WERI-Rb-1 (cell line): ENCODE results near the gene ZDHHC11.
"Not testable (repeated sequence)": the region's sequence is repeated elsewhere in the genome, so short reads cannot be mapped to it uniquely, and the experiment has no call there.

Source experiments
- DNase-seq: peaks from one replicate; pipeline ENCODE4 v3.0.0-alpha.2; 2020
- H3K27ac ChIP-seq: fragments of 250-450 bp; sonication (Bioruptor Pico); 2 replicates; pipeline ENCODE4 v1.5.1; 2020; ENCODE audit warnings: mild to moderate bottlenecking, moderate library complexity
- H3K27me3 ChIP-seq: fragments of 250-450 bp; sonication (Bioruptor Pico); 2 replicates; pipeline ENCODE4 v1.5.1; 2021; ENCODE audit warnings: mild to moderate bottlenecking, low read depth, moderate library complexity; ENCODE audit not compliant: insufficient read depth, severe bottlenecking
- H3K36me3 ChIP-seq: fragments of 250-450 bp; sonication (Bioruptor Pico); 2 replicates; pipeline ENCODE4 v1.5.1; 2020; ENCODE audit warnings: mild to moderate bottlenecking, moderate library complexity
- H3K4me3 ChIP-seq: 2 replicates; pipeline ENCODE4 v1.5.1; 2011; ENCODE audit warnings: low read depth, mild to moderate bottlenecking, control low read depth, low read length
- H3K9me3 ChIP-seq: fragments of 250-450 bp; sonication (Bioruptor Pico); 2 replicates; pipeline ENCODE4 v1.5.1; 2021; ENCODE audit warnings: mild to moderate bottlenecking, moderate library complexity; ENCODE audit not compliant: severe bottlenecking
- TF ChIP-seq, protein P1 (sequence below): IDR thresholded peaks from 2 replicates; pipeline ENCODE4 v1.5.1; 2011; ENCODE audit warnings: low read depth, mild to moderate bottlenecking, control low read depth, inconsistent platforms, low read length

ZDHHC11 gene

DNA sequence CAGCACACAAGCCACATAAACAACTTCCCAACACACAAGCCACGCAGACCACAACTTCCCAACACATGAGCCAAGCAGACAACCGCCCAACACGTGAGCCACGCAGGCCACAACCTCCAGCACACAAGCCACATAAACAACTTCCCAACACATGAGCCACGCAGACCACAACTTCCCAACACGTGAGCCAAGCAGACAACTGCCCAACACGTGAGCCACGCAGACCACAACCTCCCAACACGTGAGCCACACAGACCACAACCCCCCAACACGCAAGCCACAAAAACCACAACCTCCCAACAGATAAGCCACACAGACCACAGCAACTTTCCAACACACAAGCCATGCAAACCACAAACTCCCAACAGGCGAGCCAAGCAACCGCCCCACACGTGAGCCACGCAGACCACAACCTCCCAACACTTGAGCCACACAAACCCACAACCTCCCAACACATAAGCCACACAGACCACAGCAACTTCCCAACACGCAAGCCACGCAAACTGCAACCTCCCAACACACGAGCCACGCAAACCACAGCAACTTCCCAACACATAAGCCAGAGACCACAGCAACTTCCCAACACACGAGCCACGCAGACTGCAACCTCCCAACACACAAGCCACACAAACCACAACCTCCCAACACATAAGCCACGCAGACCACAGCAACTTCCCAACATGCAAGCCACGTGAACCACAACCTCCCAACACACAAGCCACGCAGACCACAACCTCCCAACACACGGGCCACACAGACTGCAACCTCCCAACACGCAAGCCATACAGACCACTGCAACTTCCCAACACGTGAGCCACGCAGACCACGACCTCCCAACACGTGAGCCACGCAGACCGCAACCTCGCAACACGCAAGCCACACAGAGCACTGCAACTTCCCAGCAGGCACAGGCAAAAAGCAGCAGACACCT is 31.7 kb upstream of the ZDHHC11 start:
- TF ChIP-seq, protein P1, sequence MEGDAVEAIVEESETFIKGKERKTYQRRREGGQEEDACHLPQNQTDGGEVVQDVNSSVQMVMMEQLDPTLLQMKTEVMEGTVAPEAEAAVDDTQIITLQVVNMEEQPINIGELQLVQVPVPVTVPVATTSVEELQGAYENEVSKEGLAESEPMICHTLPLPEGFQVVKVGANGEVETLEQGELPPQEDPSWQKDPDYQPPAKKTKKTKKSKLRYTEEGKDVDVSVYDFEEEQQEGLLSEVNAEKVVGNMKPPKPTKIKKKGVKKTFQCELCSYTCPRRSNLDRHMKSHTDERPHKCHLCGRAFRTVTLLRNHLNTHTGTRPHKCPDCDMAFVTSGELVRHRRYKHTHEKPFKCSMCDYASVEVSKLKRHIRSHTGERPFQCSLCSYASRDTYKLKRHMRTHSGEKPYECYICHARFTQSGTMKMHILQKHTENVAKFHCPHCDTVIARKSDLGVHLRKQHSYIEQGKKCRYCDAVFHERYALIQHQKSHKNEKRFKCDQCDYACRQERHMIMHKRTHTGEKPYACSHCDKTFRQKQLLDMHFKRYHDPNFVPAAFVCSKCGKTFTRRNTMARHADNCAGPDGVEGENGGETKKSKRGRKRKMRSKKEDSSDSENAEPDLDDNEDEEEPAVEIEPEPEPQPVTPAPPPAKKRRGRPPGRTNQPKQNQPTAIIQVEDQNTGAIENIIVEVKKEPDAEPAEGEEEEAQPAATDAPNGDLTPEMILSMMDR = no peak
- Histone ChIP-seq H3K27me3 (no peaks in the 10 kb centered on the region), H3K27ac (no peak overlapping the region), H3K36me3 (peaks cover 80% of the 10 kb centered on the region), H3K9me3 (no peaks in the 10 kb centered on the region), H3K4me3 (no peak overlapping the region)
- DNase-seq = no peak

DNA sequence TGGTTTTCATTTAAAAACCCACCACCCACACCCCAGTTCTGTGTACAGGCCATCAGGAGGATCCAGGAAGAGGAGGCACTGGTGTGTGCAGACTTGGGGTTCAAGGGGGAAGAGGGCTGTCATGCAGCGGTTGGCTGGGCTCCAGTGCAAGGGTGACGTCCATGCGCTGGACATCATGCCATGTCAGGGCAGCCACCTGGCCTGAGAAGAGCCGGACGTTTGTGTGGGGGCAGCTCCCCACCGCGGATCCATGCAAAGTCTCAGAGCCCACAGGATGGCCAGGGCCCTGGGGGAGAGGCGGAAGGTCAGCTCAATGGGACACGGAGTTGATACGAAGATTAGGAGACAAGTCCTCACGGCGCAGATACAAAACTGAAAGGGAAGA is 30.8 kb upstream of the ZDHHC11 start:
- DNase-seq = no peak
- no peaks in the 10 kb centered on the region for H3K27me3 ChIP-seq
- H3K9me3 ChIP-seq = no peaks in the 10 kb centered on the region
- H3K27ac ChIP-seq = no peak overlapping the region
- TF ChIP-seq, protein P1 = no peak
- H3K36me3 ChIP-seq = peaks cover 80% of the 10 kb centered on the region
- no peak overlapping the region for H3K4me3 ChIP-seq

DNA sequence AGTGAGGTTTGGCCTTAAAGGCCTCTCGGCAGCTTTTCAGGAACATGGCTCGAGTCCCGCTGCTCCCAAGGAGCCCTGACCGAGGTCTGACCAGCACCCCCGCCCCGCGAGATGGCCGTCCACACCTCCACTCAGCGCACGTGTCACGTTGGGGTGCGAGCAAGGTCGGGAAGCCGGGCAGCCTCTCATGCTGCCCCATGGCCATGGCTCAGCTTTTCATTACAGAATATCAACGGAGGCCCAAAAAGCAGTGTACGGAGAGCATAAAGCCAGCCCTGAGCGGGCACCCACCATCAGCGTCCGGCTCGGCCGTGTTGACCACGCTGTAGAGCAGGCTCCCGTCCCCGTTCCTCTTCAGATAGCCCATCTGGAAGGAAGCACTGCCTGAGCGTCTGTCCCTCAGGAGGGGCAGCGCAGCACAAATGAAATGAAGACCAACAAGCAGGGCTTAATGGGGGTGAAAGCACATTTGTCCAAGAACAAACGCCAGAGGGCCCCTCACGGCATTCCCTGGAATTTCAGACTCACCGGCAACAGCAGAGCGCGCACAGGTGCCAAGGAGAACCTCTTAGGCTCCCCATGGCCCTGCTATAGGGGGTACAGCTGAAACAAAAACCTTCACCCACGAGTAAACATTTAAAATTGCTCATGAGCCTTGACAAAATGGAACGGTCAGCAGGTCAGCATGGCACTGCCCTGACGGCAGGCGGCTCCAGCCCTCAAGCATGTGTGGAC is 30.2 kb upstream of the ZDHHC11 start:
- TF ChIP-seq, protein P1 = no peak
- Histone ChIP-seq H3K4me3 (no peak overlapping the region), H3K36me3 (peaks cover 80% of the 10 kb centered on the region), H3K9me3 (no peaks in the 10 kb centered on the region), H3K27ac (no peak overlapping the region), H3K27me3 (no peaks in the 10 kb centered on the region)
- DNase-seq = no peak

DNA sequence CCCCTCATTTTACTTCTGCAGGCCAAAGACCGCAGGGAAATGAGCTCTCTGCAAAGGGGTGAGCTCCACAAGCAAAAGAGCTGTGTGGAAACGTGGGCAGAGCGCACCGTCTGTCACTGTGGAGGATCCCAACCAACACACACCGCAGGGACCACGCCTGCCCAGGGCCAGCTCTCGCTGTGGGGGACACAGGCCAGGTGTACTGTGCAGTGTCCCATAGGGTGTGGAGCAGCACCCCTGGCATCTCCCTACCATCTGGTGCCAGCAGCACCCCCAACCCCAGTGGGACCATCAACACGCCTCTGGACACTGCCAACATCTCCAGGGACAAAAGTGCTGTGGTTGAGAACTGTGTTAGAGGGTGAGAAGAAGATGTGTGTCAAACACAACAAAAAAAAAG is 27.9 kb upstream of the ZDHHC11 start:
- not testable (repeated sequence) for H3K4me3 ChIP-seq, H3K27me3 ChIP-seq, DNase-seq, H3K9me3 ChIP-seq, H3K27ac ChIP-seq
- peaks cover 80% of the 10 kb centered on the region for H3K36me3 ChIP-seq

DNA sequence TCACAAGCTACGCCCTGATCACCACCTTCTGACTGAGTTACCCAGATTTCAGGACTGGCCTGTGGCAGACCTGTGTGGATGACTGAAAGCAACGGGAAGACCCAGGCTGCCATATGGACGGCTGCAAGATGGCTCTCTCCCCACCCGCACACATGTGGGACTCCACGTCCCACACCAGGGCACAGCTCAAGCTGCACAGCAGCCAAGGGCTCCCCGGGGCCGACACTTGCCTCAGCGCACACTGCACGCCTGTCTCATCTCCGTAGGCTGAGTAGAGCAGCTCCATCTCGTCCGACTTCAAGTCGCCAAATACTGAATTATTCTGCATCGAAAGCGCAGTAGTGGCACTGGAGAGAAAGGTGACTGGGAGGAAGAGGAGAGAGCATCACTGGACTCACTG is 27.3 kb upstream of the ZDHHC11 start:
- Histone ChIP-seq H3K36me3 (peaks cover 80% of the 10 kb centered on the region), H3K9me3 (no peaks in the 10 kb centered on the region)
- TF ChIP-seq, protein P1 = no peak

More for the DNA sequence above, 27.3 kb upstream of the ZDHHC11 start:
- Histone ChIP-seq H3K27ac (no peak overlapping the region), H3K27me3 (no peaks in the 10 kb centered on the region), H3K4me3 (no peak overlapping the region)
- no peak for DNase-seq
